MCF 10A (cell line): ENCODE results near the gene RASSF8. TPM values are rescaled to one million over a fixed set of nuclear protein-coding genes. Genes with fewer than 3 reads are reported as not detected.

Source experiments
- BruUV-seq: library from RNA; stranded (reverse); fragments of 400-500 nt; replicated peaks from 2 replicates; lab custom pipeline; 2021; lab: Mats Ljungman, UMichigan
- CTCF ChIA-PET: fragments of 300-600 bp; sonication (Branson Sonifier 250); formaldehyde crosslinking; extraction: SDS; loops from one replicate; lab custom pipeline; 2021; ENCODE audit warnings: antibody characterized with exemption, inconsistent platforms; lab: Yijun Ruan, JAX
- POLR2A ChIA-PET: fragments of 300-600, 350-650 bp; sonication (Branson Sonifier 250); formaldehyde crosslinking; extraction: SDS; loops from one replicate; lab custom pipeline; 2020; ENCODE audit warnings: antibody characterized with exemption, inconsistent platforms; lab: Yijun Ruan, JAX
- DNase-seq: peaks from one replicate; pipeline ENCODE4 v3.0.0-alpha.2; 2018; ENCODE audit not compliant: unreplicated experiment
- H3K27ac Mint-ChIP-seq: one replicate; pipeline ENCODE4 v1.8.0; 2022; ENCODE audit warnings: mild to moderate bottlenecking, low read depth, mixed read lengths; ENCODE audit not compliant: unreplicated experiment
- H3K27me3 Mint-ChIP-seq: one replicate; pipeline ENCODE4 v1.8.0; 2022; ENCODE audit warnings: mixed read lengths; ENCODE audit not compliant: insufficient read depth, unreplicated experiment
- H3K36me3 Mint-ChIP-seq: one replicate; pipeline ENCODE4 v1.8.0; 2022; ENCODE audit warnings: mild to moderate bottlenecking, moderate library complexity, mixed read lengths; ENCODE audit not compliant: insufficient read depth, unreplicated experiment
- H3K4me1 Mint-ChIP-seq: one replicate; pipeline ENCODE4 v1.8.0; 2022; ENCODE audit warnings: mixed read lengths; ENCODE audit not compliant: insufficient read depth, unreplicated experiment
- H3K4me3 Mint-ChIP-seq: one replicate; pipeline ENCODE4 v1.8.0; 2022; ENCODE audit warnings: mild to moderate bottlenecking, moderate library complexity, mixed read lengths; ENCODE audit not compliant: unreplicated experiment
- H3K9me3 Mint-ChIP-seq: one replicate; pipeline ENCODE4 v1.8.0; 2022; ENCODE audit warnings: mixed read lengths; ENCODE audit not compliant: unreplicated experiment
- intact Hi-C: fragments of 100-400 bp; cut with micrococcal nuclease; formaldehyde crosslinking; loops from 2 replicates; pipeline ENCODE4 v1.14.1; 2022
- total RNA-seq: library from RNA; stranded (reverse); gene quantifications from 2 replicates; pipeline ENCODE4 v1.2.3, GENCODE V29; 2022
- TF ChIP-seq, protein P1 (sequence below): fragments of 200-600 bp; IDR thresholded peaks from one replicate; pipeline ENCODE4 v1.8.0; 2022; ENCODE audit warnings: antibody characterized with exemption, mild to moderate bottlenecking; ENCODE audit not compliant: unreplicated experiment

RASSF8 gene
- total RNA-seq, 1 experiment from 2014 or later = 52.9 TPM

DNA sequence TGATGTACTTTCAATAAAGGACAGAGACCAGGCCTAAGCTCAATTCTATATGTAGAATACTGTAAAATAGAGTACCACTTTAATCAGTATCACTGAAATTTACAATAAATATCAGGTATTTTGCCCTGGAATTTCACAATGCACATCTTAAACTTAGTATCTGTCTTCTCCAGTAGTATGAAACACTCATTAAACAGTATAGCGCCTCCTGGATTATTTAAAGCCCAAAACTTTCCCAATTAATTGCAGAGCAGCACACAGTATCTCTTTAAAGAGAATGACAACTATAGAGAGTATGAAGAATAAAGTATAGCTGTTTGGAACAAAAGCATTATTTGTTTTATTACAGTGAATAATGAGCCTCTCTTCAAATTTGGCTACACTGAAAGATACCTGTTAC lies 86.1 kb downstream of the RASSF8 start:
- H3K27ac Mint-ChIP-seq = no peak overlapping the region
- H3K36me3 Mint-ChIP-seq = no peaks in the 10 kb centered on the region
- ChIA-PET CTCF (interaction anchor here (0.7 to 1.1 kb wide), 2 partner anchors 15 to 608 kb away, joined by 3 read pairs; no protein-coding TSS in a partner anchor), POLR2A (no interaction called here)
- H3K9me3 Mint-ChIP-seq = no peaks in the 10 kb centered on the region
- H3K4me3 Mint-ChIP-seq = no peak overlapping the region
- BruUV-seq = no TSS peak
- TF ChIP-seq, protein P1, sequence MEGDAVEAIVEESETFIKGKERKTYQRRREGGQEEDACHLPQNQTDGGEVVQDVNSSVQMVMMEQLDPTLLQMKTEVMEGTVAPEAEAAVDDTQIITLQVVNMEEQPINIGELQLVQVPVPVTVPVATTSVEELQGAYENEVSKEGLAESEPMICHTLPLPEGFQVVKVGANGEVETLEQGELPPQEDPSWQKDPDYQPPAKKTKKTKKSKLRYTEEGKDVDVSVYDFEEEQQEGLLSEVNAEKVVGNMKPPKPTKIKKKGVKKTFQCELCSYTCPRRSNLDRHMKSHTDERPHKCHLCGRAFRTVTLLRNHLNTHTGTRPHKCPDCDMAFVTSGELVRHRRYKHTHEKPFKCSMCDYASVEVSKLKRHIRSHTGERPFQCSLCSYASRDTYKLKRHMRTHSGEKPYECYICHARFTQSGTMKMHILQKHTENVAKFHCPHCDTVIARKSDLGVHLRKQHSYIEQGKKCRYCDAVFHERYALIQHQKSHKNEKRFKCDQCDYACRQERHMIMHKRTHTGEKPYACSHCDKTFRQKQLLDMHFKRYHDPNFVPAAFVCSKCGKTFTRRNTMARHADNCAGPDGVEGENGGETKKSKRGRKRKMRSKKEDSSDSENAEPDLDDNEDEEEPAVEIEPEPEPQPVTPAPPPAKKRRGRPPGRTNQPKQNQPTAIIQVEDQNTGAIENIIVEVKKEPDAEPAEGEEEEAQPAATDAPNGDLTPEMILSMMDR = no peak
- no peak for DNase-seq
- H3K4me1 Mint-ChIP-seq = peaks cover 11% of the 10 kb centered on the region
- intact Hi-C loops = no loop called here
- H3K27me3 Mint-ChIP-seq = no peaks in the 10 kb centered on the region

DNA sequence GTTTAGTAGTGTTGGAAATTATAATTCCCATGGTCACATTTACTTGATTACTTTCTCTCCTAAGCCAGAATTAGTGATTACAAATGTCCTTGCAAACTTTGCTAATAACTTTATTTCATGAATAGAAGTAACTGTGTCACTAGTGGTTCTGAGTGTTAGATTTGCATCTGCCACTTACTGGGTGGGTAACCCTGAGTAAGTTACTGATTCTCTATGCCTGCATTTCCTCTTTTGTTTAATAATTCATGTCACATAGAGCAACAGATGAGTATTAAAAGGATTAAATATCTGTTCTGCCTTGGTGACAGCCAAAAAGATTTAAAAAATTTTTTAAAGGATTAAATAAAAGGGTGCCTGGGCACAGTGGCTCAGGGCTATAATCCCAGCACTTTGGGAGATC lies 87.7 kb downstream of the RASSF8 start:
- no peak overlapping the region for H3K4me3 Mint-ChIP-seq
- no peaks in the 10 kb centered on the region for H3K27me3 Mint-ChIP-seq
- POLR2A ChIA-PET = no interaction called here
- intact Hi-C loops = no loop called here
- TF ChIP-seq, protein P1 = no peak
- no peaks in the 10 kb centered on the region for H3K9me3 Mint-ChIP-seq
- no peak overlapping the region for H3K27ac Mint-ChIP-seq
- CTCF ChIA-PET = interaction anchor here (0.9 kb wide), 1 partner anchor 67 kb away, joined by 3 read pairs; no protein-coding TSS in a partner anchor
- BruUV-seq = no TSS peak
- peaks cover 11% of the 10 kb centered on the region for H3K4me1 Mint-ChIP-seq
- no peaks in the 10 kb centered on the region for H3K36me3 Mint-ChIP-seq
- no peak for DNase-seq

DNA sequence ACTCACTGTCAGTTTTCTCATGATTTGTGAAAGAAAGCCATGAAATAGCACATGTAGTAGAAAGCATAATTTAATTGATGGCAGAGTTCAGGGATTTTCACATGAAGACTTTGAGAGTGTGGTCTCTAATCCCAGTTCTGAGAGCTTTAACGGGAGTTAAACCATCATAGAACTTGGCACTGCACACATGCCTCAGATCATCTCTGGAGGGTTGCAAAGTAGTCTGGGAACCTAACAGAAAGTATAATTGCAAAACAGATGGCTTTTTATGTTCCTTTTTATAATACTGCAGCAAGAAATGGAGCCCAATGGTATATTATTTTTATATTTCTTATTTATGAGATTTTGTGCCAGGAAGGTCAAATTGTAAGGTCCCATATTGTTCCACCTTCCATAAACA lies 88.4 kb downstream of the RASSF8 start:
- ChIA-PET POLR2A (no interaction called here), CTCF (no interaction called here)
- intact Hi-C loops = no loop called here
- Mint-ChIP-seq H3K27ac (no peak overlapping the region), H3K27me3 (no peaks in the 10 kb centered on the region), H3K36me3 (no peaks in the 10 kb centered on the region), H3K4me3 (no peak overlapping the region), H3K9me3 (no peaks in the 10 kb centered on the region), H3K4me1 (peaks cover 11% of the 10 kb centered on the region)
- TF ChIP-seq, protein P1 = no peak
- BruUV-seq = no TSS peak
- DNase-seq = no peak

DNA sequence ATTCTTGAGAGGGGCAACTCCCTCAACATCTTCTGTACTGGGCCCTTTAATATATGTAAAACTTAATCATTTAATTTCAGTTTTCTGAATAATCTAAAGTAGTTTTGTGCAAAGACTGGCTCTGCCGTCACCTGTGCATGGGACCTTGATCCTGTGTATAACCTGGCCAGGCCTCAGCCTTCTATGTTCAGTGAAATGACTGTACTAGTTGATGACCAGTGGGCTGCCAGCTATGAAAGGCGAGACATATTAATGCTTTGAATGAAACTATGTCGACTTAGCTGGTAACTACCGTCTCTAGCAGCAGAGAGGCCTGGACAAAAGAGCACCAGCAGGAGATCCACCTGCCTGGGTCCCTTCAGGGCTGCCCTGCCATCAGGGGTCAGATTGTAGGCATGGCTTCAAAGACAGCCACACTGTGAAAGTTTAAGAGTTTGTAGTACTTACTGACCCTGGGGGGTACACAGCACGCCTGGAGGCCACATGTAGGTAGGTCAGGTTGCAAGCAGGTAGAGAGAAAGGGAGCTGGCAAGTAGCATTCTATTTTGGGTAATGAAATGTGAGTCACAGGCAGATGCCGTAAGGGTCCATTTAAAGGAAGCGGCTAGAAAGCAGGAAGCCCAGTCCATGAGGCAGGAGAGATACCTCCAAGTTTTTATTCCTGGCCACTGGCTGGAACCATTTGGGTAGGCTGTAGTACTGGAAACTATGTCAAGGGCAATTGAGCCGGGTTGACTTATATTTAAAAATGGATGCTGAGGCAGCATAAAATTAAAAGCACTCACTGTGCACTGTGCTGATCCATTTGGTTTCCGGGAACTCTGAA lies 89.1 kb downstream of the RASSF8 start:
- no peaks in the 10 kb centered on the region for H3K9me3 Mint-ChIP-seq
- H3K36me3 Mint-ChIP-seq = no peaks in the 10 kb centered on the region
- H3K27ac Mint-ChIP-seq = no peak overlapping the region
- no TSS peak for BruUV-seq
- no peak overlapping the region for H3K4me3 Mint-ChIP-seq
- peaks cover 11% of the 10 kb centered on the region for H3K4me1 Mint-ChIP-seq
- intact Hi-C loops = no loop called here
- no peaks in the 10 kb centered on the region for H3K27me3 Mint-ChIP-seq
- TF ChIP-seq, protein P1 = no peak
- ChIA-PET POLR2A (no interaction called here), CTCF (no interaction called here)
- peak; percentile 45 for DNase-seq
